HCT116 (cell line): ENCODE measurements around the gene CNKSR3. TPM values are rescaled to one million over a fixed set of nuclear protein-coding genes. Genes with fewer than 3 reads are reported as not detected.
A peak's percentile ranks its signal among the peaks of the same experiment; 100 is the strongest.

Experiments used
- ATAC-seq: fragments of 200-7000 bp; cut with Tn5 transposase; 2 replicates; pipeline ENCODE4 v1.9.1; 2020; ENCODE audit warnings: mild to moderate bottlenecking, moderate library complexity
- BruUV-seq: library from RNA; stranded (reverse); fragments of 400-500 nt; replicated peaks from 2 replicates; lab custom pipeline; 2021; lab: Mats Ljungman, UMichigan
- CTCF ChIA-PET: fragments of 300-600 bp; sonication (Branson Sonifier 250); formaldehyde crosslinking; loops from one replicate; lab custom pipeline; 2021; ENCODE audit warnings: antibody characterized with exemption; lab: Charles Lee
- POLR2A ChIA-PET: fragments of 300-600, 350-600 bp; sonication (Branson Sonifier 250); formaldehyde crosslinking; loops from one replicate; lab custom pipeline; 2021; ENCODE audit warnings: antibody characterized with exemption; lab: Charles Lee
- RAD21 ChIA-PET, 2 experiments: fragments of 300-600 bp; sonication (Branson Sonifier 250); formaldehyde crosslinking; loops; one replicate each; lab custom pipeline; 2023; ENCODE audit warnings: low total read pairs in 2 of 2; ENCODE audit not compliant: uncharacterized antibody in 2 of 2, unreplicated experiment in 2 of 2, low non-redundant PET in 1 of 2; lab: Charles Lee
- DNase-seq: peaks from one replicate; pipeline ENCODE4 v3.0.0-alpha.2; 2010; ENCODE audit warnings: low read depth, low spot score
- H2AFZ ChIP-seq: fragments of 200-600 bp; shearing (Covaris generic), sonication (generic); 2 replicates; pipeline ENCODE4 v1.6.1; 2017; ENCODE audit warnings: low read depth, mixed run types, mixed read lengths, antibody characterized with exemption, low read length; ENCODE audit not compliant: poor library complexity, severe bottlenecking
- H3K27ac ChIP-seq: 2 replicates; pipeline ENCODE4 v1.5.1; 2012; ENCODE audit warnings: low read depth, low read length
- H3K27me3 ChIP-seq: fragments of 200-600 bp; sonication (generic); 2 replicates; pipeline ENCODE4 v1.6.1; 2016; ENCODE audit warnings: mixed run types, low read length, mixed read lengths; ENCODE audit not compliant: insufficient read depth
- H3K36me3 ChIP-seq, 2 experiments: fragments of 200-500 bp in 1 of 2; fragments of 200-600 bp in 1 of 2; sonication (Bioruptor generic) in 1 of 2; sonication (generic) in 1 of 2; 2 replicates each; pipeline versions ENCODE4 v1.5.1 to v1.6.1; 2014 to 2016; ENCODE audit warnings: low read length in 2 of 2, inconsistent platforms in 1 of 2, mixed read lengths in 1 of 2, mixed run types in 1 of 2; ENCODE audit not compliant: insufficient read depth in 2 of 2, control insufficient read depth in 1 of 2
- H3K4me1 ChIP-seq, 2 experiments: fragments of 200-600 bp in 1 of 2; sonication (generic) in 1 of 2; 2 replicates each; pipeline versions ENCODE4 v1.5.1 to v1.6.1; 2012 to 2017; ENCODE audit warnings: low read length in 2 of 2, inconsistent platforms in 1 of 2, mild to moderate bottlenecking in 1 of 2, mixed read lengths in 1 of 2, mixed run types in 1 of 2, moderate library complexity in 1 of 2; ENCODE audit not compliant: insufficient read depth in 2 of 2, control insufficient read depth in 1 of 2
- H3K4me2 ChIP-seq: fragments of 200-600 bp; sonication (generic); 2 replicates; pipeline ENCODE4 v1.6.1; 2017; ENCODE audit warnings: mixed run types, low read length, mixed read lengths
- H3K4me3 ChIP-seq, 2 experiments: fragments of 200-600 bp in 1 of 2; sonication (generic) in 1 of 2; replicated peaks in 1 of 2; 2 replicates each; pipeline ENCODE4 v1.5.1; 2011 to 2016; ENCODE audit warnings: low read length in 2 of 2, control low read depth in 1 of 2, low read depth in 1 of 2, mild to moderate bottlenecking in 1 of 2, mixed read lengths in 1 of 2, mixed run types in 1 of 2
- H3K79me2 ChIP-seq: fragments of 200-600 bp; sonication (generic); 2 replicates; pipeline ENCODE4 v1.6.1; 2017; ENCODE audit warnings: mild to moderate bottlenecking, mixed run types, low read length, moderate library complexity, mixed read lengths; ENCODE audit not compliant: insufficient read depth
- H3K9ac ChIP-seq: fragments of 200-600 bp; sonication (generic); 2 replicates; pipeline ENCODE4 v1.6.1; 2016; ENCODE audit warnings: low read length, mixed read lengths
- H3K9me2 ChIP-seq: fragments of 200-600 bp; sonication (generic), shearing (Covaris generic); 2 replicates; pipeline ENCODE4 v1.6.1; 2017; ENCODE audit warnings: mixed run types, mild to moderate bottlenecking, moderate library complexity; ENCODE audit not compliant: insufficient read depth
- H3K9me3 ChIP-seq, 2 experiments: fragments of 200-500 bp in 1 of 2; fragments of 200-600 bp in 1 of 2; sonication (Bioruptor generic) in 1 of 2; sonication (generic) in 1 of 2; 2 replicates each; pipeline ENCODE4 v1.6.1; 2014 to 2017; ENCODE audit warnings: low read length in 2 of 2, mixed read lengths in 2 of 2, inconsistent platforms in 1 of 2, low read depth in 1 of 2, mild to moderate bottlenecking in 1 of 2, mixed run types in 1 of 2, moderate library complexity in 1 of 2; ENCODE audit not compliant: control insufficient read depth in 1 of 2, insufficient read depth in 1 of 2
- H4K20me1 ChIP-seq: fragments of 200-600 bp; sonication (generic), shearing (Covaris generic); 2 replicates; pipeline ENCODE4 v1.6.1; 2017; ENCODE audit warnings: mixed run types, mild to moderate bottlenecking, moderate library complexity; ENCODE audit not compliant: insufficient read depth
- CEBPB ChIP-seq: IDR thresholded peaks from 2 replicates; pipeline ENCODE4 v1.6.1; 2012; ENCODE audit warnings: low read depth
- EZH2phosphoT487 ChIP-seq: fragments of 200-600 bp; IDR thresholded peaks from 2 replicates; pipeline ENCODE4 v1.6.1; 2018; ENCODE audit warnings: antibody characterized with exemption, borderline replicate concordance
- JUND ChIP-seq: IDR thresholded peaks from 2 replicates; pipeline ENCODE4 v1.6.1; 2012
- POLR2A ChIP-seq: IDR thresholded peaks from 2 replicates; pipeline ENCODE4 v1.7.0; 2011; ENCODE audit warnings: borderline replicate concordance; ENCODE audit not compliant: insufficient read depth, insufficient read length; ENCODE audit errors: extremely low read depth
- POLR2AphosphoS5 ChIP-seq: IDR thresholded peaks from 2 replicates; pipeline ENCODE4 v1.6.1; 2011; ENCODE audit warnings: mild to moderate bottlenecking, low read depth, low read length, moderate library complexity
- REST ChIP-seq: IDR thresholded peaks from 2 replicates; pipeline ENCODE4 v1.6.1; 2012; ENCODE audit warnings: low read depth
- TCF7L2 ChIP-seq: IDR thresholded peaks from 2 replicates; pipeline ENCODE4 v1.7.0; 2011; ENCODE audit warnings: borderline replicate concordance, inconsistent platforms; ENCODE audit not compliant: insufficient read depth, insufficient read length; ENCODE audit errors: extremely low read depth
- YY1 ChIP-seq: IDR thresholded peaks from 2 replicates; pipeline ENCODE4 v1.6.1; 2011; ENCODE audit warnings: low read length, low read depth, moderate library complexity, mild to moderate bottlenecking; ENCODE audit not compliant: insufficient replicate concordance; ENCODE audit errors: extremely low read depth
- ZBTB33 ChIP-seq: IDR thresholded peaks from 2 replicates; pipeline ENCODE4 v1.6.1; 2011; ENCODE audit warnings: mild to moderate bottlenecking, low read length, moderate library complexity; ENCODE audit not compliant: insufficient replicate concordance; ENCODE audit errors: extremely low read depth
- intact Hi-C: fragments of 100-400 bp; cut with micrococcal nuclease; formaldehyde crosslinking; loops from 2 replicates; pipeline ENCODE4 v1.10.0; 2022
- total RNA-seq: library from RNA; stranded (reverse); gene quantifications from one replicate; pipeline ENCODE4 v1.2.1, GENCODE V29; 2021; ENCODE audit not compliant: unreplicated experiment

The CNKSR3 gene
- total RNA-seq, 1 experiment from 2014 or later, result 15.4 TPM

- Histone ChIP-seq H3K4me2 (no peak overlapping the region), H3K4me3 (no peak overlapping the region), H4K20me1 (no peaks in the 10 kb centered on the region), H3K79me2 (peaks cover 20% of the 10 kb centered on the region), H3K9ac (no peak overlapping the region), H3K27ac (no peak overlapping the region), H3K9me2 (no peaks in the 10 kb centered on the region), H3K4me1 (peaks cover 17 to 23% of the 10 kb centered on the region in 2 experiments), H3K9me3 (no peaks in the 10 kb centered on the region), H3K36me3 (no peaks in the 10 kb centered on the region), H2AFZ (no peak overlapping the region), H3K27me3 (no peaks in the 10 kb centered on the region)
- CTCF ChIA-PET, result interaction anchor here (1.2 kb wide), 1 partner anchor 9 kb away, joined by 3 read pairs; no protein-coding TSS in a partner anchor
- DNase-seq (no peak), ATAC-seq (no peak)
- TF ChIP-seq ZBTB33, result no peak
- POLR2A ChIA-PET, result no interaction called here
- RAD21 ChIA-PET, result no interaction called here
- intact Hi-C loops, result no loop called here
- BruUV-seq, result no TSS peak
Observed at GRCh38 chr6:154491567-154492470, 18.7 kb downstream of the CNKSR3 start.

- intact Hi-C loops, result no loop called here
- RAD21 ChIA-PET, result no interaction called here
- DNase-seq, result no peak
- Histone ChIP-seq H3K27me3 (no peaks in the 10 kb centered on the region), H3K4me2 (peak overlapping the region; percentile 43), H3K4me1 (peaks cover 17 to 29% of the 10 kb centered on the region in 2 experiments), H4K20me1 (no peaks in the 10 kb centered on the region), H3K9me2 (no peaks in the 10 kb centered on the region), H3K27ac (no peak overlapping the region), H3K36me3 (no peaks in the 10 kb centered on the region), H3K79me2 (peaks cover 20% of the 10 kb centered on the region), H2AFZ (no peak overlapping the region), H3K4me3 (no peak overlapping the region), H3K9ac (no peak overlapping the region), H3K9me3 (no peaks in the 10 kb centered on the region)
- POLR2A ChIA-PET, result no interaction called here
- BruUV-seq, result no TSS peak
- ATAC-seq, result no peak
- CTCF ChIA-PET, result interaction anchor here (2.1 kb wide), 1 partner anchor 11 kb away, joined by 4 read pairs; no protein-coding TSS in a partner anchor
- no peak for TF ChIP-seq EZH2phosphoT487
- no peak for TF ChIP-seq POLR2A
- no peak for TF ChIP-seq YY1
- no peak for TF ChIP-seq CEBPB
- no peak for TF ChIP-seq TCF7L2
- TF ChIP-seq POLR2AphosphoS5, result no peak
- TF ChIP-seq REST, result no peak
- no peak for TF ChIP-seq JUND
- TF ChIP-seq ZBTB33, result no peak
Observed at GRCh38 chr6:154489822-154490221, 20.7 kb downstream of the CNKSR3 start.
